Liver (tissue), 3 donors: Measurements from ENCODE around the gene LSM2.
A peak's percentile ranks its signal among the peaks of the same experiment; 100 is the strongest.

Experiments
- SP1 ChIP-seq: IDR thresholded peaks from 2 replicates; pipeline ENCODE4 v1.6.1; 2018; ENCODE audit warnings: antibody characterized with exemption, mild to moderate bottlenecking
- TF ChIP-seq, protein P1 (sequence below): fragments of 150-350 bp; IDR thresholded peaks from 2 replicates; pipeline ENCODE4 v1.5.1; 2017; ENCODE audit warnings: improper control_type of control experiment, low read depth, low read length; ENCODE audit not compliant: missing input control
- donor health status: healthy.
- donor health status: healthy.

DNA sequence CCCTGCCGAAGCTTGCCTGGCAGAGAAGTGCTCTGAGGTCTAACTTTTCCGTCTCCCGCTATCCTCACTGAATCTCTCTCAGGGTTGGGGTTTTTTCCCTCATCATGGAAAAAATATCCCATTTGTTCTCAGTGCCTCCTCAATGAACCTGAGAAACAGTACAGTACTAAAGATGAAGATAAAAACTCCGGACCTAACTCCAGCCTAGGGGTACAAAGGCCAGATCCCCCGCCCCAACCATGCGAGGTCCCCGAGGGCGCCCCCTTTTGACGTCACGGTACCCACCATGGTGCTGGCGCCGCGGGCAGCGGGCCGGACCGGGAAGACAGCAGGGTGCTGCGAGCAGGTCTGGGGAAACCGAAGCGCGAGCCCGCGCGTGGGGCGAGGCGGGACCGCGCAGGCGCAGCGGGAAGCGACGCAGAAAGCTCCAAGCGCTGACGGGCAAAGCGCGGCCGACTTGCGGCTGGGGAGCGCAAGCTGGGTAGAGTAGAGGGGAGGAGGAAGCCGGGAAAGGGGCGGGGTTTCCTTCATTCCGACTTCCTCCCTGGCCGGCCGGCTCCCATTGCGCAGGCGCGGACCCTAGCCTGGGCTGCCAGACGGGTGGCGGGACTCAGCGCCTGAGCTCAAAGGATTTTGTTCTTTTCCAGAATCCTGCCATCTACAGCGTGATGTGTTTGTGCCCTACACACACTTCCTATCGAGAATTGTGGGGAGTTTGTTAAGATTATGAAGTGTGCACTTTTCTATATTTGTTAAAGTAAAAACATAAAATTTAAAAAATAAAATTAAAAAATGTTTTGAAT, at the start of gene LSM2:
- TF ChIP-seq, protein P1, sequence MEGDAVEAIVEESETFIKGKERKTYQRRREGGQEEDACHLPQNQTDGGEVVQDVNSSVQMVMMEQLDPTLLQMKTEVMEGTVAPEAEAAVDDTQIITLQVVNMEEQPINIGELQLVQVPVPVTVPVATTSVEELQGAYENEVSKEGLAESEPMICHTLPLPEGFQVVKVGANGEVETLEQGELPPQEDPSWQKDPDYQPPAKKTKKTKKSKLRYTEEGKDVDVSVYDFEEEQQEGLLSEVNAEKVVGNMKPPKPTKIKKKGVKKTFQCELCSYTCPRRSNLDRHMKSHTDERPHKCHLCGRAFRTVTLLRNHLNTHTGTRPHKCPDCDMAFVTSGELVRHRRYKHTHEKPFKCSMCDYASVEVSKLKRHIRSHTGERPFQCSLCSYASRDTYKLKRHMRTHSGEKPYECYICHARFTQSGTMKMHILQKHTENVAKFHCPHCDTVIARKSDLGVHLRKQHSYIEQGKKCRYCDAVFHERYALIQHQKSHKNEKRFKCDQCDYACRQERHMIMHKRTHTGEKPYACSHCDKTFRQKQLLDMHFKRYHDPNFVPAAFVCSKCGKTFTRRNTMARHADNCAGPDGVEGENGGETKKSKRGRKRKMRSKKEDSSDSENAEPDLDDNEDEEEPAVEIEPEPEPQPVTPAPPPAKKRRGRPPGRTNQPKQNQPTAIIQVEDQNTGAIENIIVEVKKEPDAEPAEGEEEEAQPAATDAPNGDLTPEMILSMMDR, result peak; percentile 1
- TF ChIP-seq SP1, result peak; percentile 88
